ENCODE measurements around the gene PSEN2. TPM values are rescaled to one million over a fixed set of nuclear protein-coding genes. Genes with fewer than 3 reads are reported as not detected.
"Not testable (repeated sequence)": the region's sequence is repeated elsewhere in the genome, so short reads cannot be mapped to it uniquely, and the experiment has no call there.

Gene PSEN2
- polyA plus RNA-seq (ENCODE audit: insufficient read depth in 1 of 5, insufficient read length in 5 of 5, low replicate concordance in 1 of 5), result 10 to 100 TPM in 3 of 5 donors, 1 to 10 TPM in 2; 9.3 to 17.9 (median 11.3) TPM
- long read RNA-seq, donor 1, partial matches to known transcripts, result 0 of 2 reads
- long read RNA-seq, donor 1, other reads (novel, unspliced or antisense), result 0 of 2 reads
- long read RNA-seq, donor 2, result 0 reads
- long read RNA-seq, donor 3, result 0 reads
- long read RNA-seq, donor 4, partial matches to known transcripts, result 0 of 1 reads
- long read RNA-seq, donor 4, other reads (novel, unspliced or antisense), result 0 of 1 reads
- long read RNA-seq, donor 5, partial matches to known transcripts, result 0 of 2 reads
- long read RNA-seq, donor 5, other reads (novel, unspliced or antisense), result 0 of 2 reads
- long read RNA-seq, donor 6, partial matches to known transcripts, result 5 of 7 reads
- long read RNA-seq, donor 6, other reads (novel, unspliced or antisense), result 0 of 7 reads
- long read RNA-seq, donor 7, partial matches to known transcripts, result 0 of 1 reads
- long read RNA-seq, donor 7, other reads (novel, unspliced or antisense), result 0 of 1 reads
- long read RNA-seq, donor 8, result 0 reads

DNA sequence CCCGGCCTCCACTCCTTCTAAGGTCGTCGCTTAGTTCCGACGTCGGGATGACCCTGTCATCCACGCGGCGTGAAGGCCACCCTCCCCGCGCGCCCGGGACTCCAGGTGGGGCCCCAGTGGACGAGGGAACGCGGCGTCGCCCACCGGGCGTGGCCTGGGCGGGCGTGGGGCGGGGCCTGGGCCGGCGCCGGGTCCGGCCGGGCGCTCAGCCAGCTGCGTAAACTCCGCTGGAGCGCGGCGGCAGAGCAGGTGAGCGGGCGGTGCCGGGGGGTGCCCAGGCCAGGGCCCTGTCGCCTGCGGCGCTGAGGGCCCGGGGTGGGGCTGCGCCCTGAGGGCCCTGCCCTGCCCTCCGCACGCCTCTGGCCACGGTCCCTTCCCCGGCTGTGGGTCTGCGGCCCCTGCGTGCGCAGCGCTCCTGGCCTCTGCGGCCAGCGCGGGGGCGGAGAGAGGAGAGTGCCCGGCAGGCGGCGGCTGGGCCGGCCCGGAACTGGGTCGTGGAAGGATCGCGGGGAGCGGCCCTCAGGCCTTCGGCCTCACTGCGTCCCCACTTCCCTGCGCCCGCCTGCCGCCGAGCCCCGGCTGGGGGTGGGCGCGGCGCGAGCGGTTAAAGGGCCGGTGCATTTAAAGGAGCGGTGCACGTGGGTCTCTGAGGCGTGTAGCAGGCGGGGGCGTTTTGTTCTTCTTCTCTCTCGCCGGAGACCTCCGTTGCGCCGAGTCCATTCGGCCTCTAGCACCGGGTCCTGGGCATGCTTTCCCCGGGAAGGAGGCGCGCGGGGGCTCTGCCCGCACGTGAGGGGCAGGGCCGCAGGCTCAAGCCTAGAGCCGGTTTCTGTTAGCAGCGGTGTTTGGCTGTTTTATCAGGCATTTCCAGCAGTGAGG is at the start of gene PSEN2:
Gene PSEN2 (plus strand): TSS at position 216 of the 879 bp plus-strand sequence. CDS start 11,292 bp downstream, outside the sequence.
- DNase-seq, result peak; percentile 45 to 54

DNA sequence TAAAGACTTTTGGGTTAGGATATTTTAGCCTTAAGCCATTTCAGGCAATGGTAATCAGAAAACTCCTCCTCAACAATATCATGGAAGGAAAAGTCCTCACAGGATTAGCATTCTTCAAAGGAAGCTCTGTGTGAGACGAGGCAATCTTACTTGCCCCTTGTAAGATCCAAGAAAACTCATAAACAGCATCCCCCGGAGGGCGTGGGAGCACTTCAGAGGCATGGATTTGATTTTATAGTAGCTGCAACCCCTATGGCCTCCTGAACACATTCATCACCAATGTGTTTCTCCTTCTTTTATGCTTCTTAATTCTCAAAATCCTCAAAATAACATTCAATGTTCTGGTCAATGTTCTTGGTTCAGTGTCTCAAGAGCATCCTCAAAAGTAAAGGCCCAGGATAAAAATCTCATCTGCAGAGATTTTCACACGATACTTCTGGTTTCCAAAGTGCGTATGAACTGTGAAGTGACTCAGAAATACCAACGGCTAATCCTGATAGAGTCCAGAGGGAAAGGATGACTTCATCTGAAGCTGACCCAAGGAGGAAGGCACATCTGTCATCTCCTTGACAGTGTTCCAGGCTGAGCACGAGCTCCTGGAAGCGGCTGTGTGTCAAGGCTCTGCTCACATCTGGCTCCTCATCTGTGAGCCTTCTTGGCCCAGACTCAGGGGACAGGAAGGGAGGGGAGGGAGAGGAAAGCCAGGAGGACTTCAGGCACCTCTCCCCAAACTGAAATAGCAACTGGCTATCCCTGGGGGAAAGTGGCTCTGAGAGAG is 49.3 kb upstream of the PSEN2 start:
- DNase-seq, result peak; percentile 84 to 86

DNA sequence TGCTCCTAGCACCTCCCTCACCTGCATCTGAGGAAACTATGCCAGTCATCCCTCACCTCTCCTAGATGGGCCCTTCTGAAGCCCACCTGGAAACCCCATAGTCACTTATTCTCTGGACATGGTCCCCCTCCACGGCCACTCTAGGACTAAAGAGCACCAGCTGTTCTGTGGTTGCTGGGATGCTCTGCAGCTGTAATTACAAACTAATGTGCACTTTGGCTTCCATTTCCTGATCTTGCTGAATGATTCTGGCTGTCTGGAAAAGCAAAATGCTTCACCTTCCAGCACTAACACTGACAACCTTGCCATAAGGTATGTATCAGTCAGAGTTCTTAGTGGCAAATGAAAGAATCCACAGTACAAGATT is 48.7 kb upstream of the PSEN2 start:
- DNase-seq, result no peak

DNA sequence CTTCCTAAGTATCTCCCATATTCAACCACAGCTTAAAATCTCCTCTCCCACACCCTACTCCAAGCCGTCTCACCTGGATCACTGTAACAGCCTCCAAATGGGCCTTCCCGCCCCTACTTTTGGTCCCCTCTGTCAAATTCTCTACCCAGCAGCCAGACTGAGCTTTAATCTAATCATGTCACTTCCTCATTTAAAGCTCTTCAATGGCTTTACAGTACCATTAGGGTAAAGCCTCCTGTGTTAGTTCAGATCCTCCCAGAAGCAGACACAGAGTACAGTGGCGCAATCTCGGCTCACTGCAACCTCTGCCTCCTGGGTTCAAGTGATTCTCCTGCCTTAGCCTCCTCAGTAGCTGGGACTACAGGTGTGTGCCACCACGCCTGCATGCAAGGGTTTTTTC is 46.8 kb upstream of the PSEN2 start:
- DNase-seq, result no peak

DNA sequence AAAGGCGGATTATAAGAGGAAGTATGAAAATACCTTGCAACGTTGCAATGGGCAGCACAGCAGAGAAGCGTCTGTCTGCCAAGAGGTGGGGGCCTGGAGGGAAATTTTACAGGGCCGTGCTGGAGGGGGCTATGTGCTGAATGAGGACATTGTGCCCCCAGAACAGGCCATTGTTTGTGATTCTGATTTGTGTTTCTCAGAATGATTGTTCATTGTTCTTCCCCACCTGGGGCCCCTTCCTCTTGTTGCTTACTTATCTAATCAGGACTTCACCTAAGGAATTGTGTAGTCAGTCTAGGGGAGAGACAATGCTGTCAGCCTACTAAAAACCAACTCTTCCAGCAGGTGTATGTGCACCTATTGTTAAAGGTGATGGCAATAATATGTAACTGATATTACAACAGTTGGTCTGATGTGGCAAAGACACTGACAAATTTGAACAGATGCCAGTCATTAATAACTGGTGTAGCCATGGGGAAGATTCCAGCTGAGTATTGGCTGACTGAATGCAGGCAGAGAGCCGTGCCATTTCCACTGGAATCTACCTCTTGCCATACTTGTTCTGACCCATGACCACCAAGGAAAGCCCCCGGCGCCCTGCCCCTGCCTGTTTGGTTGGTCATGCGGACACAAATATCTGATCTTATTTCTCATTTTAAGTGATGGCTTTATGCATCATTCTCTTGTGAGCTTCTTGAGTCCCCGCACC is 45.2 kb upstream of the PSEN2 start:
- DNase-seq, result no peak

DNA sequence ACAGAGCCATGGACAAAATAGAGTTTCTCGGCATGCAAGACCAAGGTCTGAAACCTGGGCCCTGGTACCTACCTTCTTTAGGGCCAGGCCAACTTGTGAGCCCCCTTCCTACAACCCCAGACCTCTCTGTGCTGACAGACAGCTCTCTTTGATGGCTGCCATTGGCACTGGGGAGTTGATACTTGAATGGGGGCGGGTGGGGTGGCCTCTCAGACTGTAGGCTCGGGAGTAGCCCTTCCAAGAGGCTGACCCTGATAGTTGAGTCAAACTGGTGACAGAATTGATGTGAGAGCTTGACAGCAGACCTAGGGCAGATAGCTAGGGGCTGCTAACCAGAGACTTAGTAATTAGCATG is 44.7 kb upstream of the PSEN2 start:
- no peak for DNase-seq

DNA sequence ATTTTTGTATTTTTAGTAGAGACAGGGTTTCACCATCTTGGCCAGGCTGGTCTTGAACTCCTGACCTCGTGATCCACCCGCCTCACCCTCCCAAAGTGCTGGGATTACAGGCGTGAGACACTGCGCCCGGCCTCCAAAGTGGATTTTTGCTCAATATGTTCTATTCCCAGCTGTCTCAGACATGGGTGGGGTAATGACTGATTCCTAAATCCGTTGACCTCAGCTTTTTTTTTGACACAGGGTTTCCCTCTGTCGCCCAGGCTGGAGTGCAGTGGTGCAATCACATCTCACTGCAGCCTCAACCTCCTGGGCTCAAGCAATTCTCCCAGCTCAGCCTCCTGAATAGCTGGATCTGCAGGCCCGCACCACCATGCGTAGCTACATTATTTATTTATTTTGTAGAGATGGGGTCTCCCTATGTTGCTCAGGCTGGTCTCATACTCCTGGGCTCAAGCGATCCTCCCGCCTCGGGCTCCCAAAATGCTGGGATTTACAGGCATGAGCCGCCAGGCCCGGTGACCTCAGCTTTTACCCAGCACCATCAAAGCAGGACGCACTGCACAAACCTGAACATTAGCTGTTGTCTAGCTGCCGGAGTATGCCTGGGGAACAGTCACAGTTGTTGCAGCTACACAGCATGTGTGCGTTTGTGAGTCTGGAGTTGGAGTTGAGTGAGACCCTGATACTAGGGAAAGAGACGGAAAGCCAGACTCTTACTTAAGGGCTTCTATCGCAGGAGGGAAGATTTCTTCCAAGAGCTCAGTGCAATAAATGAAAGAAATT is 43.7 kb upstream of the PSEN2 start:
- no peak for DNase-seq

DNA sequence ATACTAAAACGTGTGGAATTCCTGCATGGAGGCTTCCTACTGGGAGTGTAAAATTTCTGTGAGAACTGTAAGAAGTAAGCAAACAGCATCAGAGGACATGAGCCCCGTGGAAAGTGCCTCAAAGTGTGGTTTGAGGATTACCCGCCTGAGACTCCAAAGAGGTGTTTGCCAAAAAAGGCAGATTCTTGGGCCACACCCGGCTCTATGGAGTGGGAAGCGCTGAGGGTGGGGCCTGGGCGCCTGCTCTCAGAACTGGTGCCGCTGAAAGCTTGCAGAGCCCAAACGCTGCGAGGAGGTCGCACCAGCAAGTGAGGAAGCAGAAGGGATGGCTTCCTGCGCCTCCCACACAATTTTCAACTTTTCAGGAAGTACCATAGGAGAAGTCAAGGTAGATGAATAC is 43.0 kb upstream of the PSEN2 start:
- no peak for DNase-seq

DNA sequence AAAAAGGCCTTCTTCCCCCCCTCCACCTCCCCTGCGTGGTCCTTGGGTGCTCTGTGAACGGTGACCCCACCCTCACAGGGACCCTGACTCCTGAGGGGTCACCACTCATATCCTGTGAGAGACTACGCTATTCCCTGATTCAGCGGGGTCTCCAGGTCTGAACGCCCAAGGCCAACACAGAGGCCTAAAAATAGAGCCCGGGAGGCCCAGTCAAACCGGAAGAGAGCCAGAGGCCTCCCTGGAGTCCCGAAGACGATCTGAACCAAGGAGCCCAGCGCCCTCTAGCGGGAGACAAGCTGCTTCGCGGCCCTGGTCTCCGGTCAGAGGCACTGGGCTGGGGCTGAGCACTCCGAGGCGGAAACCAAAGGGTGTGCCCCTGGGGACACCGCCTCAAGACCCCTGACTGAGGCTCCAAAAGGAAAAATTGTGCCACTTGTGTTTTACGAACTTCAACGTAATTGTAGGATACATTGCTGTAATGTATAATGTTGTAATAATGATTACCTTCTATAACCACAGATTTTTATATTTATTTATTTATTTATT is 42.4 kb upstream of the PSEN2 start:
- DNase-seq, result peak; percentile 86 to 87

DNA sequence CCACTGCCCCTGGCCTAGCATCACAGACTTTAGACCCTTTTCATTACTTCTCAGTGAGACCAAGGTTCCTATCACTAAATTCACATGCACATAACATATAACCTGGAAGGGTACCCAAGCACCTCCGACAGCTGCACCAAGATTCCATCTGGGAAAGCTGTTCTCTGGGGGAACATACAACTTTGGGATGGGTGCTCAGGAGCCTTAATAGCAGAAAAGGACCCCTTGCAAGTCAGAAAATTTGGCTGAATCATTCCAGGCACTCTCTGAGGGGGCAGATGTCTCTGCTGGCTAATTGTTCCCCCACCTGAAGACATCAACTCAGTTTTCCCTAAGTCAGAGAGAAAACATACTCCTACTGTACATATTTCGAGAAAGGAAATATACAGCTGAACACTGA is 41.3 kb upstream of the PSEN2 start:
- no peak for DNase-seq

DNA sequence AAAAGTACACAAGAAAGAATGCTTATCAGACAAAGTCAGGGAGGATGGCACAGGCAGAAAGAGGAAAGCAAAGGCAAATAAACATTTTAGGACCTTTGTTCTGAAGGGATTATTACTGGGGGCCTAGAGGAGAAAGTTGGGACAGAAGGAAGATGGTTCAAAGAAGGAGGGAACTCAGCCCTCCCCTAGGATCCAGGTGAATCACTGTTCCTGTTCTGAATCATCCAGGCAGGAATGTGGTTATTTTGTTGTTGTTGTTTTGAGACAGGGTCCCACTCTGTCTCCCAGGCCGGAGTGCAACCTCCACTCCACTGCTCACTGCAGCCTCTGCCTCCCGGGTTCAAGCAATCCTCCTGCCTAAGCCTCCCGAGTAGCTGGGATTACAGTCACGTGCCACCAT is 38.5 kb upstream of the PSEN2 start:
- no peak for DNase-seq

DNA sequence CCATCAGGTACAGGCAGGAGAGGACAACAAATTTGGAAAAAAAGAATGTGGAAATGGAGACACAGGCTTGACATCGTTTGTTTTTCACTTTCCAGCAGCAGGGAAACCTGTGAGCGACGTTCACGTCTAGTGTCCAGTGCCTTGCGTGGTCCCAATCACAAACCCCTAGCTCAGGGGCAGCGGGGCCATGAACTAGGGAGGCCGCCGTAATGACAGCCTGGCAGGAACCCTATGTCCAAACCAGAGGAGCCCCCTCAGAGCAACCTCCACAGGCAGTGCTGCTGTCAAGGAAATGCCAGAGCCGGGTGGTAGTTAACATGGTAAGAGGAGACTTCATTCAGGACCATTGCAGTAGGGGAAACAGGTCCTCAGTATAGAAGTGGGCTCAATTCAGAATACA is 37.8 kb upstream of the PSEN2 start:
- DNase-seq, result no peak

DNA sequence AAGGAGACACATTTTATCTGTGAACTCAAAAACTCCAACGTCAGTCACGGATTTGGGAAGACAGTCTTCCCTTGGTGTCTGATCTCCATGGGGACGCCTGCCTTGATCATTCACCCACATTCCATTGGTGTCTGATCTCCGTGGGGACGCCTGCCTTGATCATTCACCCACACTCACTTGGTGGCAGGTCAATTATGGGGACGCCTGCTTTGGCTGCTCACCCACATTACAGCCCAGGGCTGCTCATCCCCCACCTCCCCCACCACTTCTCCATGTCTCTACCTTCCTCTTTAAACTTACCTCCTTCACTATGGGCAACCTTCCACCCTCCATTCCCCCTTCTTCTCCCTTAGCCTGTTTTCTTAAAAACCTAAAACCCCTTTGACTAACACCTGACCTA is 36.2 kb upstream of the PSEN2 start:
- DNase-seq, result not testable (repeated sequence)

DNA sequence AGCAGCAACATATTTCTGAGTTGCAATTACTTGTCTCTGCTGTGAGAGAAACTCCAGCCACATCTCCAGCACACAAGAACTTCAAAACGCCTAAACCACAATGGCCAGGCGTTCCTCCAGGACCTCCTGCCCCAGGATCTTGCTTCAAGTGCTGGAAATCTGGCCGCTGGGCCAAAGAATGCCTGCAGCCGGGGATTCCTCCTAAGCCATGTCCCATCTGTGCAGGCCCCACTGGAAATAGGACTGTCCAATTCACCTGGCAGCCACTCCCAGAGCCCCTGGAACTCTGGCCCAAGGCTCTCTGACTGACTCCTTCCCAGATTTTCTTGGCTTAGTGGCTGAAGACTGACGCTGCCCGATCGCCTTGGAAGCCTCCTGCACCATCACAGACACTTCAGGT is 35.0 kb upstream of the PSEN2 start:
- DNase-seq, result not testable (repeated sequence)

DNA sequence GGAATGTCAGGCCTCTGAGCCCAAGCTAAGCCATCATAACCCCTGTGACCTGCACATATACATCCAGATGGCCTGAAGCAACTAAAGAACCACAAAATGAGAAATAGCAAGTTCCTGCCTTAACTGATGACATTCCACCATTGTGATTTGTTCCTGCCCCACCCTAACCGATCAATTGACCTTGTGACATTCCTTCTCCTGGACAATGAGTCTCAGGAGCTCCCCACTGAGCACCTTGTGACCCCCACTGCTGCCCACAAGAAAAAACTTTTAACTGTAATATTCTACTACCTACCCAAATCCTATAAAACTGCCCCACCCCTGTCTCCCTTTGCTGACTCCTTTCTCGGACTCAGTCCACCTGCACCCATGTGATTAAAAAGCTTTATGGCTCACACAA is 32.5 kb upstream of the PSEN2 start:
- DNase-seq, result not testable (repeated sequence)

DNA sequence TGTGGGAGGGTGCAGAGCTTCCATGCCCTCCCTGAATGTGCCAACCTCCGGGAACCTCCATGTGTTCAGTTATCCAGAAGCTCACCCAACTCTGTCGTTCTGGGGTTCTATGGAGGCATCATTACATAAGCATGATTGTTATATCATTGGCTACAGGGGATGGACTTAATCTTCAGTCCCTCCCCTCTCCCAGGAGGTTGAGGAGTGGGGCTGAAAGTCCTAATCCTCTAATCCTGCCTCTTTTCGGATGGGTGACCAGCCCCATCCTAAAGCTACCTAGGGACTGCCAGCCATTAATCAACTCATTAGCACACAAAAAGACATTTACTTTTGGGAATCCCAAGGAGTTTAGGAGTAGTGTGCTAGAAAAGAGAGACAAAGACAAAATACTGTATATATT is 32.0 kb upstream of the PSEN2 start:
- DNase-seq, result no peak

DNA sequence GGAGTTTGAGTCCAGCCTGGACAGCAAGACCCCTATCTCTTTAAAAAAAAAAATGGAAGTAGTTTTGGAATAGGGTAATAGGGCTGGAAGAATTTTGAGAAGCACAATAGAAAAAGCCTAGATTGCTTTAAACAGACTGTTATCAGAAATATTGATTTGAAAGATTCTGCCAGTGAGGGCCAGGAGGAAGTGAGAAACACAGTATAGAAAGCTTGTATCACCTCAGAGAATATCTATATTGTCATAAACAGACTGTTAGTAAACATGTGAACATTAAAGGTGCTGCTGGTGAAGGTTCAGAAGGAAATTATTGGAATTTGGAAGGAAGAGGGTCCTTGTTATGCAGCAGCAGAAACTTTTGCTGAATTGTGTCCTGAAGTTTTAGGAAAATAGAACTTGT is 24.8 kb upstream of the PSEN2 start:
- DNase-seq, result no peak

DNA sequence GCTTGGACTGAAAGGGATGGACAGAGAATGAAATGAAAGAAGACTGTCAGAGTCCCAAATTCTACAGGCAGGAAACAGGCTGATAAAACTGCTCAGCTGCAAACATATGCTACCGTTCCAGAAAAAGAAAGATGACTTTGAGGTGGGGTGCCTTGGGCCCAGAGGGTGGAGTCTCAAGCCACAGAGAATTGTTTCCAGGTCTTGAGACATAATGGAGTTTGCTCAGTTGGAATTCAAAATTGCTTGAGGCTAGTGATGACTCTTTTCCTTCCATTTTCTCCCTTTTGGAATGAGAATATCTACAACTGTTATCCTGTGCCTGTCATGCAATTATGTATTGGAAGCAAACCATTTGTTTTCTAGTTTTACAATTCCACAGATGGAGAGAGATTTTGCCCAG is 23.6 kb upstream of the PSEN2 start:
- DNase-seq, result no peak

DNA sequence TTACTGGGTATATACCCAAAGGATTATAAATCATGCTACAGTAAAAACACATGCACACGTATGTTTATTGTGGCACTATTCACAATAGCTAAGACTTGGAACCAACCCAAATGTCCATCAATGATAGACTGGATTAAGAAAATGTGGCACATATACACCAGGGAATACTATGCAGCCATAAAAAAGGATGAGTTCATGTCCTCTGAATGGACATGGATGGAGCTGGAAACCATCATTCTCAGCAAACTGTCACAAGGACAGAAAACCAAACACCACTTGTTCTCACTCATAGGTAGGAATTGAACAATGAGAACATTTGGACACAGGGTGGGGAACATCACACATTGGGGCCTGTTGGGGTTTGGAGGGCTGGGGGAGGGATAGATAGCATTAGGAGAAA is 15.9 kb upstream of the PSEN2 start:
- DNase-seq, result not testable (repeated sequence)

DNA sequence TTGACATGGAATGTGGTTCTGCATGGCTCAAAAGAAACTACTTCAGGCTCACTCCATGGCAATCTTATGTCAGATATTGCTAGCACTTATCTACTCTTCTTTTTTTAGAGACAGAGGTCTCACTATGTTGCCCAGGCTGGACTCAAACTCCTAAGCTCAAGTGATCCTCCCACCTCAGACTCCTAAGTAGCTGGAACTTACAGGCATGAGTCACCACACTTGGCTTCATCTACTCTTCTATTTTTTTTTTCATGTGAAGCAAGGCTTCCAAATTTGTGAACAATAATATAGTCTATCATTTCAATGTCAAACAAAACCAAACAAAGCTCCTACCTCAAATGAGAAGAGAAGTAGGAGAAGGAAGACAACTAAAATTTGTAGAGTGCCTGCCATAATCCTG is 7.5 kb upstream of the PSEN2 start:
- DNase-seq, result no peak
